CD14-positive monocyte (primary cell): ENCODE measurements around the gene TSPAN13. TPM values are rescaled to one million over a fixed set of nuclear protein-coding genes. Genes with fewer than 3 reads are reported as not detected.

ENCODE experiments used
- DNase-seq, 3 donors: peaks; one replicate each; pipeline ENCODE4 v3.0.0-alpha.2; 2011 to 2022
- H2AFZ ChIP-seq: 2 replicates; pipeline ENCODE4 v1.6.0; 2012; ENCODE audit warnings: mild to moderate bottlenecking, low read depth, low read length, inconsistent platforms; ENCODE audit not compliant: insufficient read depth, poor library complexity, severe bottlenecking
- H3K27ac ChIP-seq, 2 donors: 1 replicate in 1 of 2; 2 replicates in 1 of 2; pipeline ENCODE4 v1.5.1; 2012 to 2013; ENCODE audit warnings: low read length in 2 of 2, control low read depth in 1 of 2, inconsistent platforms in 1 of 2, low read depth in 1 of 2, mild to moderate bottlenecking in 1 of 2
- H3K27me3 ChIP-seq, 2 donors: one replicate each; pipeline versions ENCODE4 v1.6.0 to v1.6.1; 2011 to 2013; ENCODE audit warnings: low read length in 2 of 2; ENCODE audit not compliant: control insufficient read depth in 2 of 2, insufficient read depth in 2 of 2
- H3K36me3 ChIP-seq, 2 donors: replicated peaks in 1 of 2; 1 replicate in 1 of 2; 2 replicates in 1 of 2; pipeline versions ENCODE4 v1.5.1 to v1.6.1; 2012 to 2013; ENCODE audit warnings: low read length in 2 of 2, control low read depth in 1 of 2, inconsistent platforms in 1 of 2, mild to moderate bottlenecking in 1 of 2; ENCODE audit not compliant: insufficient read depth in 2 of 2, control insufficient read depth in 1 of 2
- H3K4me1 ChIP-seq, 2 donors: 1 replicate in 1 of 2; 2 replicates in 1 of 2; pipeline versions ENCODE4 v1.5.1 to v1.6.1; 2012 to 2013; ENCODE audit warnings: low read length in 2 of 2, control low read depth in 1 of 2, inconsistent platforms in 1 of 2, mild to moderate bottlenecking in 1 of 2, moderate library complexity in 1 of 2; ENCODE audit not compliant: insufficient read depth in 2 of 2, control insufficient read depth in 1 of 2
- H3K4me2 ChIP-seq: replicated peaks from 2 replicates; pipeline ENCODE3; 2012; ENCODE audit warnings: low read length, moderate library complexity, mild to moderate bottlenecking; ENCODE audit not compliant: poor library complexity, severe bottlenecking; ENCODE audit errors: extremely low read depth
- H3K4me3 ChIP-seq, 3 experiments: fragments of 200-600 bp in 1 of 3; sonication (generic) in 1 of 3; replicated peaks in 1 of 3; 1 replicate in 2 of 3; 2 replicates in 1 of 3; pipeline ENCODE4 v1.5.1; 2011 to 2013; ENCODE audit warnings: low read length in 3 of 3, mild to moderate bottlenecking in 3 of 3, control low read depth in 2 of 3, low read depth in 2 of 3, inconsistent platforms in 1 of 3, moderate library complexity in 1 of 3
- H3K79me2 ChIP-seq: 2 replicates; pipeline ENCODE4 v1.6.0; 2012; ENCODE audit warnings: mild to moderate bottlenecking, control low read depth, inconsistent platforms, low read length, moderate library complexity; ENCODE audit not compliant: insufficient read depth
- H3K9ac ChIP-seq: 2 replicates; pipeline ENCODE4 v1.6.0; 2017; ENCODE audit warnings: low read length, mild to moderate bottlenecking; ENCODE audit not compliant: insufficient read depth, poor library complexity, severe bottlenecking
- H3K9me3 ChIP-seq, 2 donors: replicated peaks in 1 of 2; 1 replicate in 1 of 2; 2 replicates in 1 of 2; pipeline versions ENCODE4 v1.5.1 to v1.6.1; 2012 to 2013; ENCODE audit warnings: low read length in 2 of 2, control low read depth in 1 of 2; ENCODE audit not compliant: control insufficient read depth in 1 of 2, insufficient read depth in 1 of 2
- H4K20me1 ChIP-seq: 2 replicates; pipeline ENCODE4 v1.6.0; 2012; ENCODE audit warnings: mild to moderate bottlenecking, low read length, control low read depth, moderate library complexity; ENCODE audit not compliant: insufficient read depth
- H3K27ac Mint-ChIP-seq, 7 donors: one replicate each; pipeline ENCODE4 v1.8.0; 2020; ENCODE audit warnings: mild to moderate bottlenecking in 7 of 7, mixed read lengths in 7 of 7, moderate library complexity in 6 of 7, inconsistent platforms in 2 of 7
- H3K27me3 Mint-ChIP-seq, 3 donors: one replicate each; pipeline ENCODE4 v1.8.0; 2021 to 2022; ENCODE audit warnings: low read depth in 3 of 3, mild to moderate bottlenecking in 3 of 3, mixed read lengths in 3 of 3, moderate library complexity in 3 of 3, inconsistent platforms in 1 of 3
- H3K36me3 Mint-ChIP-seq, 2 donors: one replicate each; pipeline ENCODE4 v1.8.0; 2020; ENCODE audit warnings: mixed read lengths in 2 of 2, inconsistent platforms in 1 of 2, mild to moderate bottlenecking in 1 of 2
- H3K4me1 Mint-ChIP-seq: one replicate; pipeline ENCODE4 v1.8.0; 2020; ENCODE audit warnings: mild to moderate bottlenecking, mixed read lengths
- H3K4me3 Mint-ChIP-seq, 2 donors: one replicate each; pipeline ENCODE4 v1.8.0; 2020; ENCODE audit warnings: mild to moderate bottlenecking in 2 of 2, mixed read lengths in 2 of 2, moderate library complexity in 1 of 2
- H3K9me3 Mint-ChIP-seq, 7 donors: one replicate each; pipeline ENCODE4 v1.8.0; 2020 to 2022; ENCODE audit warnings: mixed read lengths in 7 of 7, mild to moderate bottlenecking in 6 of 7, moderate library complexity in 6 of 7, inconsistent platforms in 2 of 7
- WGBS: methylation state at CpG from one replicate; pipeline ENCODE4 v1.1.5; 2013; ENCODE audit warnings: missing lambda C conversion rate; ENCODE audit not compliant: insufficient coverage; 5-methylcytosine and 5-hydroxymethylcytosine counted together
- intact Hi-C, 2 donors: fragments of 100-400 bp; cut with micrococcal nuclease; formaldehyde crosslinking; loops; one replicate each; pipeline versions ENCODE4 v1.15.0 to v1.15.1; 2023
- polyA plus RNA-seq, 3 donors: library from polyadenylated mRNA; depleted of rRNA in 1 of 3; unstranded in 2 of 3; stranded (reverse) in 1 of 3; fragments of 300-500 nt in 2 of 3; fragments of >200 nt in 1 of 3; fragmentation: Illumina TruSeq in 2 of 3; gene quantifications; 1 replicate in 2 of 3; 2 replicates in 1 of 3; pipeline ENCODE4 v1.2.3, GENCODE V29; 2012 to 2021
- TF ChIP-seq, protein P1 (sequence below): fragments of 200-600 bp; IDR thresholded peaks from one replicate; pipeline ENCODE4 v1.8.0; 2022; ENCODE audit warnings: antibody characterized with exemption, mild to moderate bottlenecking

The TSPAN13 gene
- polyA plus RNA-seq, 3 donors: 0.09 to 0.17 (median 0.16) TPM

DNA sequence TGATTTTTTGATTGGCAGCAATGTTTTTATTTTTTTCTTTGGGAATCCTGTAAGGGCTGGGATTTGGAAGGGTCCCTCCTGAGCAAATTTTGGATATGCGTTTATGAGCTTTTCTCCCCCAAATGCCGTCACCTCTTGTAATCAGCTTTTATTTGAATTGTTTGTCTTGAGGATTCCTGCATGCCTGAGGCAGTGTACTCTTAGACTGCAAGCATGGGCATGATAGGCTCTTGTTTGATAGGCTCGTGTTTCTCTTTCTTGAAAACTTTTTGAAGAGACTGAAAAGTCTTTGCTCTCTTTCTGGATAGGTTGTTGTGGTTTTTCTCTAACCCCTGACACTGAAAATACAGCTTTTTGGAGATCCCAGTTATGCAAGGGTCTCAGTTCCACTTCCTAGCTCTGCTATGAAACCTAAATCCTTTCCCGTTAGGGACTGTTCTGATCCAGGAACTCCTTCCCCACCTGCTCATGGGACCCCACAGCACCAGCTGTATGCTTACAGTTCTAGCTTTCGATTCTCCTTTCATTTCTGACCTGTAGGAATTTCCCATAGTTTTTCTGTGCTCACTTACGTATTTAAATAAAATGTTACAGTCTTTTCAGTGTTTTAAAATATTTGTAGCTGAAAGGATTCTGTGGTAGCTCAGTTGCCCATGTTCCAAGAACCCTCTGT is 17.2 kb downstream of the TSPAN13 start:
- TF ChIP-seq, protein P1, sequence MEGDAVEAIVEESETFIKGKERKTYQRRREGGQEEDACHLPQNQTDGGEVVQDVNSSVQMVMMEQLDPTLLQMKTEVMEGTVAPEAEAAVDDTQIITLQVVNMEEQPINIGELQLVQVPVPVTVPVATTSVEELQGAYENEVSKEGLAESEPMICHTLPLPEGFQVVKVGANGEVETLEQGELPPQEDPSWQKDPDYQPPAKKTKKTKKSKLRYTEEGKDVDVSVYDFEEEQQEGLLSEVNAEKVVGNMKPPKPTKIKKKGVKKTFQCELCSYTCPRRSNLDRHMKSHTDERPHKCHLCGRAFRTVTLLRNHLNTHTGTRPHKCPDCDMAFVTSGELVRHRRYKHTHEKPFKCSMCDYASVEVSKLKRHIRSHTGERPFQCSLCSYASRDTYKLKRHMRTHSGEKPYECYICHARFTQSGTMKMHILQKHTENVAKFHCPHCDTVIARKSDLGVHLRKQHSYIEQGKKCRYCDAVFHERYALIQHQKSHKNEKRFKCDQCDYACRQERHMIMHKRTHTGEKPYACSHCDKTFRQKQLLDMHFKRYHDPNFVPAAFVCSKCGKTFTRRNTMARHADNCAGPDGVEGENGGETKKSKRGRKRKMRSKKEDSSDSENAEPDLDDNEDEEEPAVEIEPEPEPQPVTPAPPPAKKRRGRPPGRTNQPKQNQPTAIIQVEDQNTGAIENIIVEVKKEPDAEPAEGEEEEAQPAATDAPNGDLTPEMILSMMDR: no peak
- DNase-seq: no peak
- H4K20me1 ChIP-seq: no peaks in the 10 kb centered on the region
- H3K9me3 ChIP-seq: no peaks in the 10 kb centered on the region
- H2AFZ ChIP-seq: peak overlapping the region; percentile 32
- H3K27me3 ChIP-seq: no peaks in the 10 kb centered on the region
- H3K9ac ChIP-seq: peak overlapping the region; percentile 10
- Mint-ChIP-seq H3K27me3 (no peaks in the 10 kb centered on the region), H3K27ac (no peak overlapping the region), H3K9me3 (peaks cover 0 to 3% (median 0%) of the 10 kb centered on the region in 7 donors), H3K4me1 (peaks cover 10% of the 10 kb centered on the region), H3K36me3 (no peaks in the 10 kb centered on the region), H3K4me3 (no peak overlapping the region)
- WGBS: 50% methylated on average over 2 of the region's 6 CpGs
- H3K36me3 ChIP-seq: no peaks in the 10 kb centered on the region
- H3K79me2 ChIP-seq: no peaks in the 10 kb centered on the region
- H3K27ac ChIP-seq: no peak overlapping the region
- intact Hi-C loops: no loop called here
- H3K4me3 ChIP-seq: no peak overlapping the region
- no peak overlapping the region for H3K4me2 ChIP-seq
- H3K4me1 ChIP-seq: peaks cover 0 to 7% of the 10 kb centered on the region in 2 donors

DNA sequence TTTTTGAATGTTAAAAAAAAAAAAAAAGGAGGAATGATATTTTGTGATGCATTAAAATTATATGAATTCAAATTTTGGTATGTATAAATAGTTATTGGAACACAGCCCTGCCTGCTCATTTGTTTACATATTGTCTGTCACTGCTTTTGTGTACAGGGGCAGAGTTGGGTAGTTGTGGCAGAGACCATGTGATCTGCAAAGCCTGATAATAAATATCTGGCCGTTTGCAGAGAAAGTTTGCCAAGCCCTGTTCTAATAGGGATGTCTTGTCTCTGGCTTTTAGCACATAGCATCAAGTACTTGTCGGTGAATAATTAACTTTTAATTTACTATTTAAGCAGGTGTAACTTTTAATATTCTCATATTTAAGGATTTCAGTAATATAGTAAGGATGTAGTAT is 19.8 kb downstream of the TSPAN13 start:
- no peak for DNase-seq
- H3K4me1 Mint-ChIP-seq: peaks cover 10% of the 10 kb centered on the region
- peaks cover 0 to 7% of the 10 kb centered on the region in 2 donors for H3K4me1 ChIP-seq
- no peaks in the 10 kb centered on the region for H3K27me3 Mint-ChIP-seq
- H3K27me3 ChIP-seq: no peaks in the 10 kb centered on the region
- H3K36me3 ChIP-seq: no peaks in the 10 kb centered on the region
- H3K9me3 ChIP-seq: no peaks in the 10 kb centered on the region
- H3K9ac ChIP-seq: no peak overlapping the region
- peaks cover 0 to 3% (median 0%) of the 10 kb centered on the region in 7 donors for H3K9me3 Mint-ChIP-seq
- no peaks in the 10 kb centered on the region for H3K36me3 Mint-ChIP-seq
- no peak overlapping the region for H3K27ac Mint-ChIP-seq
- no peak overlapping the region for H3K4me3 ChIP-seq
- H3K4me2 ChIP-seq: no peak overlapping the region
- no peak overlapping the region for H3K4me3 Mint-ChIP-seq
- H4K20me1 ChIP-seq: no peaks in the 10 kb centered on the region
- H3K79me2 ChIP-seq: no peaks in the 10 kb centered on the region
- no CpG with 5 or more reads among the region's 2 CpGs for WGBS
- H3K27ac ChIP-seq: no peak overlapping the region
- intact Hi-C loops: no loop called here
- TF ChIP-seq, protein P1: no peak
- no peak overlapping the region for H2AFZ ChIP-seq
